Right lobe of liver (tissue), 6 donors: ENCODE measurements around the gene TBX4. TPM values are rescaled to one million over a fixed set of nuclear protein-coding genes. Genes with fewer than 3 reads are reported as not detected.

Source experiments
- ATAC-seq, 4 donors: fragments of 200-7000 bp; cut with Tn5 transposase; one replicate each; pipeline ENCODE4 v1.9.1; 2020; ENCODE audit warnings: mild to moderate bottlenecking in 4 of 4, moderate library complexity in 4 of 4
- DNase-seq, 3 donors: peaks; one replicate each; pipeline ENCODE4 v3.0.0-alpha.2; 2020
- H3K27ac ChIP-seq, 3 donors: fragments of 200-600 bp; one replicate each; pipeline ENCODE4 v1.8.0; 2022
- H3K27me3 ChIP-seq, 2 donors: fragments of 200-600 bp; one replicate each; pipeline ENCODE4 v1.8.0; 2022
- H3K36me3 ChIP-seq, 4 donors: fragments of 200-600 bp; sonication (generic) in 1 of 4; one replicate each; pipeline versions ENCODE4 v1.5.1 to v1.8.0; 2017 to 2022; ENCODE audit warnings: control low read depth in 1 of 4
- H3K4me1 ChIP-seq, 4 donors: fragments of 200-600 bp; sonication (generic) in 1 of 4; one replicate each; pipeline versions ENCODE4 v1.5.1 to v1.8.0; 2017 to 2022; ENCODE audit warnings: control low read depth in 1 of 4
- H3K4me3 ChIP-seq, 3 donors: fragments of 200-600 bp; one replicate each; pipeline ENCODE4 v1.8.0; 2022
- H3K9me3 ChIP-seq, 4 donors: fragments of 200-600 bp; sonication (generic) in 1 of 4; one replicate each; pipeline versions ENCODE4 v1.5.1 to v1.8.0; 2017 to 2022; ENCODE audit warnings: control low read depth in 1 of 4
- POLR2A ChIP-seq: fragments of 450-650 bp; IDR thresholded peaks from one replicate; pipeline ENCODE4 v1.6.1; 2017; ENCODE audit warnings: antibody characterized with exemption, mild to moderate bottlenecking
- WGBS: methylation state at CpG from one replicate; pipeline ENCODE4 v1.1.6; 2018; ENCODE audit warnings: low coverage, low lambda C conversion rate; ENCODE audit not compliant: insufficient coverage; ENCODE audit errors: missing lambda C conversion rate; 5-methylcytosine and 5-hydroxymethylcytosine counted together
- intact Hi-C, 2 donors: fragments of 100-400 bp; cut with DNase I; formaldehyde crosslinking; loops; one replicate each; pipeline versions ENCODE4 v1.11.2 to v1.14.1; 2022
- total RNA-seq, 6 experiments: library from RNA; depleted of rRNA in 2 of 6; stranded (reverse); fragments of >200 nt in 2 of 6; fragmentation: NEBNext Ultra II Directional in 3 of 6; extraction: Animal tissue kit (Norgen Biotek cat#: 25700) in 3 of 6; gene quantifications; one replicate each; pipeline versions ENCODE4 v1.1.0 to v1.2.4, GENCODE V29; 2016 to 2023
- TF ChIP-seq, protein P1 (sequence below), 4 donors: fragments of 200-600 bp in 3 of 4; fragments of 450-650 bp in 1 of 4; IDR thresholded peaks; one replicate each; pipeline versions ENCODE4 v1.5.1 to v1.8.0; 2016 to 2022; ENCODE audit warnings: antibody characterized with exemption in 4 of 4, mild to moderate bottlenecking in 2 of 4
- donor health status: DM: no; HTN: yes; CAD: no.
- donor health status: DM: no; HTN: no; CAD: no.
- donor health status: DM: no; HTN: no; CAD: no.
- donor health status: DM: no; HTN: yes; CAD: no.
- donor health status: DM: no; HTN: yes; CAD: no.

TBX4 gene
- total RNA-seq, 6 experiments from 2014 or later, result not detected

- TF ChIP-seq, protein P1, sequence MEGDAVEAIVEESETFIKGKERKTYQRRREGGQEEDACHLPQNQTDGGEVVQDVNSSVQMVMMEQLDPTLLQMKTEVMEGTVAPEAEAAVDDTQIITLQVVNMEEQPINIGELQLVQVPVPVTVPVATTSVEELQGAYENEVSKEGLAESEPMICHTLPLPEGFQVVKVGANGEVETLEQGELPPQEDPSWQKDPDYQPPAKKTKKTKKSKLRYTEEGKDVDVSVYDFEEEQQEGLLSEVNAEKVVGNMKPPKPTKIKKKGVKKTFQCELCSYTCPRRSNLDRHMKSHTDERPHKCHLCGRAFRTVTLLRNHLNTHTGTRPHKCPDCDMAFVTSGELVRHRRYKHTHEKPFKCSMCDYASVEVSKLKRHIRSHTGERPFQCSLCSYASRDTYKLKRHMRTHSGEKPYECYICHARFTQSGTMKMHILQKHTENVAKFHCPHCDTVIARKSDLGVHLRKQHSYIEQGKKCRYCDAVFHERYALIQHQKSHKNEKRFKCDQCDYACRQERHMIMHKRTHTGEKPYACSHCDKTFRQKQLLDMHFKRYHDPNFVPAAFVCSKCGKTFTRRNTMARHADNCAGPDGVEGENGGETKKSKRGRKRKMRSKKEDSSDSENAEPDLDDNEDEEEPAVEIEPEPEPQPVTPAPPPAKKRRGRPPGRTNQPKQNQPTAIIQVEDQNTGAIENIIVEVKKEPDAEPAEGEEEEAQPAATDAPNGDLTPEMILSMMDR (IDR thresholded peaks at IDR 0.05), result peak in 1 of 4 donors; percentile 4
- TF ChIP-seq POLR2A, result no peak
- Histone ChIP-seq H3K27me3 (no peaks in the 10 kb centered on the region), H3K27ac (peak overlapping the region in 1 of 3 donors; percentile 34), H3K4me3 (no peak overlapping the region), H3K4me1 (peaks cover 0 to 5% (median 0%) of the 10 kb centered on the region in 4 donors), H3K36me3 (no peaks in the 10 kb centered on the region), H3K9me3 (no peaks in the 10 kb centered on the region)
- DNase-seq (peak; percentile 83 to 94 (median 91)), ATAC-seq (peak; percentile 99 to 100 (median 100))
- 35% methylated on average over 16 of the region's 16 CpGs for WGBS
- intact Hi-C loops, result no loop called here
Observed at GRCh38 chr17:61488878-61489718, 36.9 kb downstream of the TBX4 start.

- intact Hi-C loops, result no loop called here
- no peak for ATAC-seq
- no peaks in the 10 kb centered on the region for H3K27me3 ChIP-seq
- H3K4me3 ChIP-seq, result no peak overlapping the region
- TF ChIP-seq POLR2A, result no peak
- TF ChIP-seq, protein P1 (IDR thresholded peaks at IDR 0.05), result no peak
- no peak overlapping the region for H3K27ac ChIP-seq
- H3K36me3 ChIP-seq, result no peaks in the 10 kb centered on the region
- WGBS, result 83% methylated on average over 4 of the region's 12 CpGs
- H3K4me1 ChIP-seq, result peaks cover 0 to 5% (median 0%) of the 10 kb centered on the region in 4 donors
- H3K9me3 ChIP-seq, result no peaks in the 10 kb centered on the region
- peak in 1 of 3 donors; percentile 27 for DNase-seq
Observed at GRCh38 chr17:61489719-61490490, 37.7 kb downstream of the TBX4 start.

DNA sequence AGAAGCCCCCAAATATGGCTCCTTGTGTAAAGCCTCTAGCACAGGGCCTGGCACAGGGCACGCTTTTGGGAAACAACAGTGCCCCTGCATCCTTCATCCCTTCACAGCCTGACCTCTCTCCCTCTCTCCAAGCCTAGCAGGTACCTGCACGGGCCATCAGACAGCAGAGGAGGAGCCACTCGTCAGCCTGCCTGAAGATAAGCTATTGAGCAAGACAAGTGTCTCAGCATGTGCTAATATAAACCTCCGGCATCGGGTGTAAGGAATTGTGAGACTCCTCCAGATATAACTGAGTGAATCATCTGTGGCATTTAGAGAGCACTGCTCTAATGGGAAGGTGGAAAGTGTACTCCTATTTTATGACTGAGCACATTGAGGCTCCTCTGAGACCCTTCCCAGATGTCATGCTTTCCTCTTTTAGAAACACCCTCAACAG lies 38.3 kb downstream of the TBX4 start:
- peak in 1 of 3 donors; percentile 33 for DNase-seq

DNA sequence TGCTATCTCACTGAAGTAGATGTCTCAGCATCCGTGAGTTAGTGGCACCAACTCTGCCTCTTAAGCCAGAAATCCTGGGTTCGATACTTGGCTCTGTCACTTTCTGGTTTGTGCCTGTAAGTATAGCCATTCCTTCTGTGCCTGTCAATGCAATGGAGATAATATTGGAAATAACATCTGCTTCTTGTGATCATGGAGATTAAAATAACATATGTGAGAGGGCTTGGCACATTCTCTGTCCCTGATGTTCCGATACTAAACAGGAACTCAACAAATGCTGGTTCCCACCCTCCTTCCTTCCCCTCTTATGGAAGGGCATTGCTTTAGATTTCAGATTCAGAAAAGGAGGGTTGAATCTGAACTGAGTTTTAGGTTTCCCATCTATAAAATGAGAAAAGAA lies 39.8 kb downstream of the TBX4 start:
- no peak for DNase-seq
- Histone ChIP-seq H3K27me3 (no peaks in the 10 kb centered on the region), H3K36me3 (no peaks in the 10 kb centered on the region), H3K4me1 (peaks cover 0 to 5% (median 0%) of the 10 kb centered on the region in 4 donors), H3K4me3 (no peak overlapping the region), H3K27ac (no peak overlapping the region), H3K9me3 (no peaks in the 10 kb centered on the region)
- TF ChIP-seq, protein P1 (IDR thresholded peaks at IDR 0.05), result no peak
- no peak for TF ChIP-seq POLR2A
- intact Hi-C loops, result no loop called here
- WGBS, result 74% methylated on average over 3 of the region's 3 CpGs
- no peak for ATAC-seq

More for the DNA sequence above, 38.3 kb downstream of the TBX4 start:
- Histone ChIP-seq H3K27ac (no peak overlapping the region), H3K4me3 (no peak overlapping the region), H3K4me1 (peaks cover 0 to 5% (median 0%) of the 10 kb centered on the region in 4 donors), H3K36me3 (no peaks in the 10 kb centered on the region), H3K27me3 (no peaks in the 10 kb centered on the region), H3K9me3 (no peaks in the 10 kb centered on the region)
- intact Hi-C loops, result no loop called here
- no peak for ATAC-seq
- 56% methylated on average over 2 of the region's 5 CpGs for WGBS
- TF ChIP-seq POLR2A, result no peak
- TF ChIP-seq, protein P1 (IDR thresholded peaks at IDR 0.05), result no peak
